ENCODE results near the gene SH3RF2.
A peak's percentile ranks its signal among the peaks of the same experiment; 100 is the strongest.

The SH3RF2 gene

DNA sequence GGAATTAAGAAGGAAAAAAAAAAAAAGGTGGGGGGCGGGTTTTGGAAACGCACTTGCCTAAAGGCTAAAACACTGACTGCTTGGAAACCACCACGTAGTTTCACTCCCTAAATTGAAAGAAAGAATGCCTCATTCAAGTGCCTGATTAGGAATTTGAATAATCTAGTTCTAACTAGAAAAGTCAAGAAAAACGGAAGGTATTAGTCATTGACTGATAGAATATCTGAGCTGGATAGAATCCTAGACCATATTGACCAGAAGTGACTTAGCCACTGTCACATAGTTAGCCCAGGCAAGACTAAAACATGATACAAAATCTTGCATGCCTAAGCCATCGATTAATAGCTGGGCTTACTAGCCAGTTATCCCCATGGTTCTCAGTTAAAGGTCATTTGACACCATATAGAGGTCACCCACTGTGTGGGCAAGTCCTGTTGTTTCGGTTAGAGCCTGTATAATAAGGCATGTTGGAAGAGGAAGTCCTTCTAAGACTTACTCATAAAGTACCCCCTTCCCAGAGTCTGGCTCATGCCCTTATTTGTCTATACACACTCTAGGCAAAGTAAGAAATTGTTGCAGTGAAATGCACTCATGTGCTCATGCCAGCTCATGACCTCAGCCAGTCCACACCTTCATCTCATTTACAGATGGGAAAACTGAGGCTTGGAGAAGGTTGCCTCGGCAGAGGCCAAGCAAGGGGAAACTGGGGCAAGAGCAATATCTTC is 40.2 kb downstream of the SH3RF2 start:
- POLR2A ChIA-PET (ENCODE audit: low non-redundant PET) = interaction anchor here (0.6 to 0.7 kb wide), 2 partner anchors 37 to 52 kb away, joined by 3 to 9 read pairs; no protein-coding TSS in a partner anchor
- DNase-seq (ENCODE audit: low spot score) = no peak
- no peak overlapping the region for H3K27ac ChIP-seq
- CTCF ChIA-PET = interaction anchor here (0.5 to 0.8 kb wide), 2 partner anchors 39 to 480 kb away, joined by 3 read pairs; no protein-coding TSS in a partner anchor
- TF ChIP-seq, protein P1, sequence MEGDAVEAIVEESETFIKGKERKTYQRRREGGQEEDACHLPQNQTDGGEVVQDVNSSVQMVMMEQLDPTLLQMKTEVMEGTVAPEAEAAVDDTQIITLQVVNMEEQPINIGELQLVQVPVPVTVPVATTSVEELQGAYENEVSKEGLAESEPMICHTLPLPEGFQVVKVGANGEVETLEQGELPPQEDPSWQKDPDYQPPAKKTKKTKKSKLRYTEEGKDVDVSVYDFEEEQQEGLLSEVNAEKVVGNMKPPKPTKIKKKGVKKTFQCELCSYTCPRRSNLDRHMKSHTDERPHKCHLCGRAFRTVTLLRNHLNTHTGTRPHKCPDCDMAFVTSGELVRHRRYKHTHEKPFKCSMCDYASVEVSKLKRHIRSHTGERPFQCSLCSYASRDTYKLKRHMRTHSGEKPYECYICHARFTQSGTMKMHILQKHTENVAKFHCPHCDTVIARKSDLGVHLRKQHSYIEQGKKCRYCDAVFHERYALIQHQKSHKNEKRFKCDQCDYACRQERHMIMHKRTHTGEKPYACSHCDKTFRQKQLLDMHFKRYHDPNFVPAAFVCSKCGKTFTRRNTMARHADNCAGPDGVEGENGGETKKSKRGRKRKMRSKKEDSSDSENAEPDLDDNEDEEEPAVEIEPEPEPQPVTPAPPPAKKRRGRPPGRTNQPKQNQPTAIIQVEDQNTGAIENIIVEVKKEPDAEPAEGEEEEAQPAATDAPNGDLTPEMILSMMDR (conservative IDR thresholded peaks at IDR 0.05; ENCODE audit: low read depth) = no peak

DNA sequence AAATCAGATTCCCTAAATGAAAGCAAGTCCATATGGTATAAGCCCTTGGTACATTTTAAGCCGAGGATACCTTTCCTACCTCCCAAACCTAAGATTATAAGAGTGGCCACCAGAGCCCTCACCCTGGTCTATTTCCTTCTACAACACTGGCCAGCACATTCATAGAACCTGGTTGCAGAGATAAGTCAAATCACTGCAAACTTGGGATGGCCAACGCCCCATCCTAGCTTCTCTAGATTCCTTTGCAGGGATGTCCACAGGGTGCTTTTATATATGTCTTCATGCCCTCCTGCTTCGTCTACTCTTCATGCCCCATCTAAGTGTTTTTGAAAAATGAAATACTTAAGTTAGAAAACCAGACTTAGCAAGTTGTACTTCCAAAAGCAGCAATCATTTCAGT is 41.8 kb downstream of the SH3RF2 start:
- TF ChIP-seq, protein P1 (conservative IDR thresholded peaks at IDR 0.05; ENCODE audit: low read depth) = no peak
- ChIA-PET POLR2A (ENCODE audit: low non-redundant PET) (no interaction called here), CTCF (interaction anchor here (0.6 kb wide), 1 partner anchor 15 kb away, joined by 4 read pairs; no protein-coding TSS in a partner anchor)
- no peak overlapping the region for H3K27ac ChIP-seq
- no peak for DNase-seq (ENCODE audit: low spot score)

DNA sequence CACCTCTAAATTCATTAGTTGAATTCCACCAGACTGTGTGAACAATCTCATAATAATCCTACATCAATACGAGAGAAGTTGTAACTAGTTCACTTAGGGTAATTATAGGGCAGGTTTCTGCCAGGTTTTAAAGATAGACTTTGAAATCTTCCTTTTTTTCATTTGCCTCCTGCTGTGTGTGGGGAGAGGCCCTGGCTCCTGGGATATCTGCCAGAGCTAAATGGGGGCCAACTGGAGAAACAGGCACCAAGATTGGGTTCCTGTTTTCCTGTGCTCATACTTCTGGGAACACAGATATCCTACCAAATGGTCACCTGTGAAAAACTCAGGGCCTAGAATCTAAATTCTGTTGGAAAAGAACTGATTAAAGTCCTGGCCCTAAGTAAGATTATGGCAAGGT is 42.3 kb downstream of the SH3RF2 start:
- TF ChIP-seq, protein P1 (conservative IDR thresholded peaks at IDR 0.05; ENCODE audit: low read depth) = no peak
- DNase-seq (ENCODE audit: low spot score) = no peak
- CTCF ChIA-PET = no interaction called here
- H3K27ac ChIP-seq = no peak overlapping the region
- POLR2A ChIA-PET (ENCODE audit: low non-redundant PET) = no interaction called here

DNA sequence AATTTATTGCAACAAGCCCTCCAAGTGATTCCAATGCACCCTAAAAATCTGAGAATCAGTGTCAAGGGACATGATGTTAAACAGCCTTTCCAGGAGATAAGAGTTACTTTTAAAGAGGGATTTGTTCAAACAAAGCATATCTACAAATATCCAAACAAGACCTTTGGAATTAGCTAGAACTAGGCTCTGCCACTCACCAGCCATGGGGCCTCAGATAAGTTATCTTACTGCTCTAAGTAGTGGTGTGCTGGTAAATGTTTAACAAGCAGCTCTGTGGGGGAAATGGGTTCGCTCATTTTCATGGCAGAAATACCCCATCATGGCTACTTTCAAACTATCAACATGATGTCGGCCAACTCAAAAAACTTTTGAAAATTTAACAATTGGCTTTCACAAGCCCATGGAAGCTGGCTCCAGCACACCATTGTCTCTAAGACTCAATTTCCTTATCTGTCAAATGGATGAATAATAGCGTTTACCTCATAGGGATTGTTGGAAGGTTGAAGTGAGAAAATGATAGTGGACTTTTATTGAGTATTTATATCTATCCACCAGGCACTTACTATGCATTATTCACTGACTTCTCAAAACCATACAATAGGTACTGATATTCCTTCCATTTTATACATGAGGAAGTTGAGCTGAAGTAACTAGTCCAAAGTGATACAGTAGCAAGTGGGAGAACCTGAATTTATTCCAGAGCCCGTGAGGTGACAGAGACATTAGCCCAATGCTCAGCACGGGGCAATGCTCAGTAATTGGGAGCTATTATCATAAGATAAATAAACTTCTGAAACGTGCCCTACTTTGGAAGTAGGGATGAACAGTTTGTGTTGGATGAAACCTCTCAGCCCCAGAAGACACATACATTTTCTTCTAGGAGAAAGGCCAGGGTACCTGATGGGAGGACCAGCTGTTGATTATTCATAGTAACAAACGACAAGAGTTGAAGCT is 43.2 kb downstream of the SH3RF2 start:
- TF ChIP-seq, protein P1 (conservative IDR thresholded peaks at IDR 0.05; ENCODE audit: low read depth) = no peak
- ChIA-PET CTCF (interaction anchor here (0.5 to 0.7 kb wide), 3 partner anchors 58 to 117 kb away, joined by 3 to 7 read pairs (median 5); no protein-coding TSS in a partner anchor), POLR2A (ENCODE audit: low non-redundant PET) (no interaction called here)
- H3K27ac ChIP-seq = no peak overlapping the region
- no peak for DNase-seq (ENCODE audit: low spot score)

DNA sequence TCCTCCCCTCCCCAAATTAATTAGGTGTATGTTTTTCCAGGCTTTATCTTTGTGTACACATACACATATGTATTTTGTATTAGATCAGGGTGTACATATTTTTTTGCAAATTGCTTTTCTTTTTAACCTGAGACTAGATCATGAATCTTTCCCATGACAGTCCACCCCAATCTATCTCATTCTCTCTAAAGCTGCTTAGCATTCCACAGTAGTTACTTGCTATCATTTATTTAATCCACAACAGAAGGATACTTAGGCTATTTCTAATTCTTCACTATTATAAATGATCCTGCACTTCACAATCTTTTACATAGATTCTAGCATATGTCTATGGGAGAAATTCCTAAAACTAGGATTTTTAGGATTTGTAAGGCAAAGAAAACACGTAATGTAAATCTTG is 43.9 kb downstream of the SH3RF2 start:
- ChIA-PET POLR2A (ENCODE audit: low non-redundant PET) (interaction anchor here (0.7 kb wide), 1 partner anchor 34 kb away, joined by 3 read pairs; no protein-coding TSS in a partner anchor), CTCF (interaction anchor here (0.6 to 0.7 kb wide), 2 partner anchors 14 to 111 kb away, joined by 3 to 7 read pairs; no protein-coding TSS in a partner anchor)
- TF ChIP-seq, protein P1 (conservative IDR thresholded peaks at IDR 0.05; ENCODE audit: low read depth) = no peak
- no peak for DNase-seq (ENCODE audit: low spot score)
- H3K27ac ChIP-seq = no peak overlapping the region

DNA sequence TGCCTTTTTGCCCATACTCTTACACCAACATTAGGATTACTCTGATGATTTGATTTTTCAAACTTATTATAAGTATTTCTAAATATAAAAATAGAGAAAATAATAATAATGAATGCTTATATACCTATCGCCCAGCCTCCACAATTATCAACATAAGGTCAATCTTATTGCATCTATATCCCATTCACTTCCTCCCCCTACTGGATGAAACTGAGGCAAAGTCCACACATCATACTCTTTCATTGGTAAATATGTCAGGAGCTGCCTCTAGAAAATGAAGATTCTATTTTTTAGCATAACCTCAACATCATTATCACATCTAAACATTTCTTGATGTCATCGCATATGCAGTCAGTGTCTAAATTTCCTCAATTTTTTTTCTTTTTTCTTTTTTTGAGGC is 44.3 kb downstream of the SH3RF2 start:
- DNase-seq (ENCODE audit: low spot score) = peak; percentile 31
- ChIA-PET CTCF (interaction anchor here (0.6 to 0.8 kb wide), 5 partner anchors 13 to 196 kb away, joined by 3 to 9 read pairs (median 3); no protein-coding TSS in a partner anchor), POLR2A (ENCODE audit: low non-redundant PET) (interaction anchor here (0.5 to 0.7 kb wide), 2 partner anchors 34 to 44 kb away, joined by 3 read pairs; no protein-coding TSS in a partner anchor)
- TF ChIP-seq, protein P1 (conservative IDR thresholded peaks at IDR 0.05; ENCODE audit: low read depth) = no peak
- no peak overlapping the region for H3K27ac ChIP-seq

Measured in RWPE1 (cell line).